ENCODE measurements around the gene NTMT2.

Gene NTMT2

GRCh38 chr1:170204121-170204520, 58.4 kb downstream of the NTMT2 start:
- no peaks in the 10 kb centered on the region for H3K36me3 ChIP-seq (ENCODE audit: control insufficient read depth in 2 of 2, insufficient read depth in 1 of 2, low read length in 2 of 2)
- H3K27ac ChIP-seq (ENCODE audit: extremely low read depth, low read depth, low read length): no peak overlapping the region
- ChIA-PET CTCF (interaction anchor here (0.7 kb wide), 1 partner anchor 1024 kb away, joined by 4 read pairs; no protein-coding TSS in a partner anchor), POLR2A (no interaction called here)
- TF ChIP-seq, protein P1, sequence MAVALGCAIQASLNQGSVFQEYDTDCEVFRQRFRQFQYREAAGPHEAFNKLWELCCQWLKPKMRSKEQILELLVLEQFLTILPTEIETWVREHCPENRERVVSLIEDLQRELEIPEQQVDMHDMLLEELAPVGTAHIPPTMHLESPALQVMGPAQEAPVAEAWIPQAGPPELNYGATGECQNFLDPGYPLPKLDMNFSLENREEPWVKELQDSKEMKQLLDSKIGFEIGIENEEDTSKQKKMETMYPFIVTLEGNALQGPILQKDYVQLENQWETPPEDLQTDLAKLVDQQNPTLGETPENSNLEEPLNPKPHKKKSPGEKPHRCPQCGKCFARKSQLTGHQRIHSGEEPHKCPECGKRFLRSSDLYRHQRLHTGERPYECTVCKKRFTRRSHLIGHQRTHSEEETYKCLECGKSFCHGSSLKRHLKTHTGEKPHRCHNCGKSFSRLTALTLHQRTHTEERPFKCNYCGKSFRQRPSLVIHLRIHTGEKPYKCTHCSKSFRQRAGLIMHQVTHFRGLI (tag by site-specific recombination; IDR thresholded peaks at IDR 0.05): no peak
- no peak for TF ChIP-seq ZSCAN4 (tag by site-specific recombination; IDR thresholded peaks at IDR 0.05)
- TF ChIP-seq ZNF19 (tag by site-specific recombination; IDR thresholded peaks at IDR 0.05; ENCODE audit: low read depth): no peak
- no peak for TF ChIP-seq ZNF133 (tag by site-specific recombination; IDR thresholded peaks at IDR 0.05)
- TF ChIP-seq ZNF184 (tag by site-specific recombination; IDR thresholded peaks at IDR 0.05): no peak
- TF ChIP-seq ZNF530 (tag by site-specific recombination; IDR thresholded peaks at IDR 0.05; ENCODE audit: low read depth): no peak
- TF ChIP-seq ZNF529 (tag by site-specific recombination; IDR thresholded peaks at IDR 0.05; ENCODE audit: insufficient replicate concordance): no peak
- TF ChIP-seq ZNF311 (tag by site-specific recombination; IDR thresholded peaks at IDR 0.05; ENCODE audit: borderline replicate concordance): no peak
- TF ChIP-seq, protein P2, sequence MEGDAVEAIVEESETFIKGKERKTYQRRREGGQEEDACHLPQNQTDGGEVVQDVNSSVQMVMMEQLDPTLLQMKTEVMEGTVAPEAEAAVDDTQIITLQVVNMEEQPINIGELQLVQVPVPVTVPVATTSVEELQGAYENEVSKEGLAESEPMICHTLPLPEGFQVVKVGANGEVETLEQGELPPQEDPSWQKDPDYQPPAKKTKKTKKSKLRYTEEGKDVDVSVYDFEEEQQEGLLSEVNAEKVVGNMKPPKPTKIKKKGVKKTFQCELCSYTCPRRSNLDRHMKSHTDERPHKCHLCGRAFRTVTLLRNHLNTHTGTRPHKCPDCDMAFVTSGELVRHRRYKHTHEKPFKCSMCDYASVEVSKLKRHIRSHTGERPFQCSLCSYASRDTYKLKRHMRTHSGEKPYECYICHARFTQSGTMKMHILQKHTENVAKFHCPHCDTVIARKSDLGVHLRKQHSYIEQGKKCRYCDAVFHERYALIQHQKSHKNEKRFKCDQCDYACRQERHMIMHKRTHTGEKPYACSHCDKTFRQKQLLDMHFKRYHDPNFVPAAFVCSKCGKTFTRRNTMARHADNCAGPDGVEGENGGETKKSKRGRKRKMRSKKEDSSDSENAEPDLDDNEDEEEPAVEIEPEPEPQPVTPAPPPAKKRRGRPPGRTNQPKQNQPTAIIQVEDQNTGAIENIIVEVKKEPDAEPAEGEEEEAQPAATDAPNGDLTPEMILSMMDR (tag by site-specific recombination; IDR thresholded peaks at IDR 0.05): no peak
- TF ChIP-seq ZNF560 (tag by site-specific recombination; IDR thresholded peaks at IDR 0.05; ENCODE audit: borderline replicate concordance): no peak
- TF ChIP-seq KLF7 (tag by site-specific recombination; IDR thresholded peaks at IDR 0.05; ENCODE audit: borderline replicate concordance): no peak
- no peak for TF ChIP-seq ZNF561 (tag by site-specific recombination; IDR thresholded peaks at IDR 0.05; ENCODE audit: borderline replicate concordance)
- TF ChIP-seq ZNF677 (tag by site-specific recombination; IDR thresholded peaks at IDR 0.05): no peak
- TF ChIP-seq, protein P3, sequence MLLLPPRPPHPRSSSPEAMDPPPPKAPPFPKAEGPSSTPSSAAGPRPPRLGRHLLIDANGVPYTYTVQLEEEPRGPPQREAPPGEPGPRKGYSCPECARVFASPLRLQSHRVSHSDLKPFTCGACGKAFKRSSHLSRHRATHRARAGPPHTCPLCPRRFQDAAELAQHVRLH (tag by site-specific recombination; IDR thresholded peaks at IDR 0.05): no peak
- TF ChIP-seq ZNF114 (tag by site-specific recombination; IDR thresholded peaks at IDR 0.05): no peak
- TF ChIP-seq ZFP69B (tag by site-specific recombination; IDR thresholded peaks at IDR 0.05): no peak
- no peak for TF ChIP-seq ZNF248 (tag by site-specific recombination; IDR thresholded peaks at IDR 0.05)
- no peak for TF ChIP-seq ZNF558 (tag by site-specific recombination; IDR thresholded peaks at IDR 0.05)
- TF ChIP-seq ZNF239 (tag by site-specific recombination; IDR thresholded peaks at IDR 0.05): no peak
- no peaks in the 10 kb centered on the region for H3K4me1 ChIP-seq (ENCODE audit: control insufficient read depth, insufficient read depth, low read length)
- no peaks in the 10 kb centered on the region for H3K9me3 ChIP-seq (ENCODE audit: control insufficient read depth, insufficient read depth, low read depth, low read length)
- no peak overlapping the region for H3K4me3 ChIP-seq (ENCODE audit: low read depth, low read length)

DNA sequence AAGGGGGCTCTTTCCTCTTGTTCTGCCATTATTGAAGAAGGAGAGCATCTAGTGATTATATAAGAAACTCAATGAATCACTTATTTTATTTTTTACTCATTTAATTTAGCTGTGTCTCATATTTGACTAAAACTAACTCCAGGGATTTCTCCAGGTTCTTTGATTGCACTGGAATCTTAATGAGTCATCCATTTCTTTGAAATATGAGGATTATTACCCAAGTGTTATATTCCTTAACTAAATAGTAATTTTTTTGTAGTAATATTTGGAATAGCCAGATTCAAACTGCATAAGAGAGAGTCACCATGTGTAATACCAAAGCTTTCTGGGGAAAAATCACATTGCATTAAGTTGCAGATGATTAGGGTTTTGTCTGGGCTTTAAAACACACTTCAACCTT, 59.5 kb downstream of the NTMT2 start:
- Histone ChIP-seq H3K9me3 (ENCODE audit: control insufficient read depth, insufficient read depth, low read depth, low read length) (no peaks in the 10 kb centered on the region), H3K4me3 (ENCODE audit: low read depth, low read length) (no peak overlapping the region), H3K36me3 (ENCODE audit: control insufficient read depth in 2 of 2, insufficient read depth in 1 of 2, low read length in 2 of 2) (no peaks in the 10 kb centered on the region), H3K27ac (ENCODE audit: extremely low read depth, low read depth, low read length) (no peak overlapping the region), H3K4me1 (ENCODE audit: control insufficient read depth, insufficient read depth, low read length) (no peaks in the 10 kb centered on the region)
- ChIA-PET CTCF (no interaction called here), POLR2A (no interaction called here)
- no peak for TF ChIP-seq ZNF549 (tag by site-specific recombination; IDR thresholded peaks at IDR 0.05)
- TF ChIP-seq, protein P1 (tag by site-specific recombination; IDR thresholded peaks at IDR 0.05): no peak
- TF ChIP-seq ZNF624 (tag by site-specific recombination; IDR thresholded peaks at IDR 0.05): no peak
- no peak for TF ChIP-seq ZNF629 (tag by site-specific recombination; IDR thresholded peaks at IDR 0.05)
- no peak for TF ChIP-seq ZNF138 (tag by site-specific recombination; IDR thresholded peaks at IDR 0.05; ENCODE audit: borderline replicate concordance)
- no peak for TF ChIP-seq ZNF37A (tag by site-specific recombination; IDR thresholded peaks at IDR 0.05)
- TF ChIP-seq ZBTB20 (tag by site-specific recombination; IDR thresholded peaks at IDR 0.05): no peak
- no peak for TF ChIP-seq ZNF335 (tag by site-specific recombination; conservative IDR thresholded peaks at IDR 0.05)
- no peak for TF ChIP-seq KLF17 (tag by site-specific recombination; IDR thresholded peaks at IDR 0.05)
- no peak for TF ChIP-seq SP2 (tag by site-specific recombination; IDR thresholded peaks at IDR 0.05)
- TF ChIP-seq KLF8 (tag by site-specific recombination; IDR thresholded peaks at IDR 0.05): no peak
- TF ChIP-seq ZNF623 (tag by site-specific recombination; IDR thresholded peaks at IDR 0.05): no peak
- no peak for TF ChIP-seq KLF7 (tag by site-specific recombination; IDR thresholded peaks at IDR 0.05; ENCODE audit: borderline replicate concordance)
- no peak for TF ChIP-seq ZNF670 (tag by site-specific recombination; IDR thresholded peaks at IDR 0.05; ENCODE audit: low read depth)
